A673 (cell line): ENCODE measurements around the gene SEC31A. TPM values are rescaled to one million over a fixed set of nuclear protein-coding genes. Genes with fewer than 3 reads are reported as not detected.
"Not testable (repeated sequence)": the region's sequence is repeated elsewhere in the genome, so short reads cannot be mapped to it uniquely, and the experiment has no call there.

Experiments used
- BruUV-seq: library from RNA; stranded (reverse); fragments of 400-500 nt; replicated peaks from 2 replicates; lab custom pipeline; 2021; lab: Mats Ljungman, UMichigan
- CTCF ChIA-PET: fragments of 300-600 bp; sonication (Branson Sonifier 250); formaldehyde crosslinking; loops from one replicate; lab custom pipeline; 2022; ENCODE audit warnings: antibody characterized with exemption; lab: Charles Lee
- POLR2A ChIA-PET: fragments of 300-600 bp; sonication (Branson Sonifier 250); formaldehyde crosslinking; loops from one replicate; lab custom pipeline; 2022; ENCODE audit warnings: antibody characterized with exemption; ENCODE audit not compliant: low non-redundant PET; lab: Charles Lee
- DNase-seq: peaks from one replicate; pipeline ENCODE4 v3.0.0-alpha.2; 2015; ENCODE audit warnings: low spot score
- H3K27ac ChIP-seq: fragments of 200-600 bp; sonication (generic); 2 replicates; pipeline ENCODE4 v1.5.1; 2016; ENCODE audit warnings: mixed run types, low read depth, mild to moderate bottlenecking, mixed read lengths, antibody characterized with exemption, low read length; ENCODE audit not compliant: poor library complexity, severe bottlenecking
- H3K27me3 ChIP-seq: fragments of 200-600 bp; sonication (generic); replicated peaks from 2 replicates; pipeline ENCODE4 v1.6.1; 2017; ENCODE audit warnings: mixed run types, low read depth, mild to moderate bottlenecking, mixed read lengths, antibody characterized with exemption, low read length; ENCODE audit not compliant: insufficient read depth, poor library complexity
- H3K36me3 ChIP-seq: fragments of 200-600 bp; sonication (generic); 2 replicates; pipeline ENCODE4 v1.6.1; 2016; ENCODE audit warnings: mixed run types, mild to moderate bottlenecking, mixed read lengths, antibody characterized with exemption, low read length; ENCODE audit not compliant: insufficient read depth, poor library complexity, severe bottlenecking
- H3K4me1 ChIP-seq: fragments of 200-600 bp; sonication (generic); 2 replicates; pipeline ENCODE4 v1.6.1; 2017; ENCODE audit warnings: mixed run types, mild to moderate bottlenecking, mixed read lengths, antibody characterized with exemption, low read length; ENCODE audit not compliant: insufficient read depth, poor library complexity, severe bottlenecking
- H3K4me3 ChIP-seq: fragments of 200-600 bp; sonication (generic); 2 replicates; pipeline ENCODE4 v1.5.1; 2016; ENCODE audit warnings: low read depth, mixed run types, mild to moderate bottlenecking, mixed read lengths, low read length; ENCODE audit not compliant: poor library complexity, severe bottlenecking
- H3K9me3 ChIP-seq: fragments of 200-600 bp; sonication (generic); 2 replicates; pipeline ENCODE4 v1.6.1; 2016; ENCODE audit warnings: mixed run types, low read depth, mild to moderate bottlenecking, mixed read lengths, antibody characterized with exemption, low read length; ENCODE audit not compliant: poor library complexity, severe bottlenecking
- EZH2 ChIP-seq: fragments of 200-600 bp; sonication (generic); IDR thresholded peaks from 2 replicates; pipeline ENCODE4 v1.6.1; 2017; ENCODE audit warnings: borderline replicate concordance, low read depth, mild to moderate bottlenecking, mixed read lengths, antibody characterized with exemption, low read length; ENCODE audit not compliant: poor library complexity, severe bottlenecking
- intact Hi-C: fragments of 100-400 bp; cut with micrococcal nuclease; formaldehyde crosslinking; loops from one replicate; pipeline ENCODE4 v1.10.0; 2022; ENCODE audit not compliant: unreplicated experiment
- total RNA-seq: library from RNA; stranded (reverse); gene quantifications from 2 replicates; pipeline ENCODE4 v1.2.3, GENCODE V29; 2021
- TF ChIP-seq, protein P1 (sequence below): fragments of 300-800, 200-600 bp; sonication (generic); conservative IDR thresholded peaks from 2 replicates; pipeline ENCODE4 v1.5.1; 2017; ENCODE audit warnings: low read depth, mild to moderate bottlenecking, antibody characterized with exemption, low read length, moderate library complexity, mixed read lengths

The SEC31A gene
- total RNA-seq, 1 experiment from 2014 or later, result 96.9 TPM

DNA sequence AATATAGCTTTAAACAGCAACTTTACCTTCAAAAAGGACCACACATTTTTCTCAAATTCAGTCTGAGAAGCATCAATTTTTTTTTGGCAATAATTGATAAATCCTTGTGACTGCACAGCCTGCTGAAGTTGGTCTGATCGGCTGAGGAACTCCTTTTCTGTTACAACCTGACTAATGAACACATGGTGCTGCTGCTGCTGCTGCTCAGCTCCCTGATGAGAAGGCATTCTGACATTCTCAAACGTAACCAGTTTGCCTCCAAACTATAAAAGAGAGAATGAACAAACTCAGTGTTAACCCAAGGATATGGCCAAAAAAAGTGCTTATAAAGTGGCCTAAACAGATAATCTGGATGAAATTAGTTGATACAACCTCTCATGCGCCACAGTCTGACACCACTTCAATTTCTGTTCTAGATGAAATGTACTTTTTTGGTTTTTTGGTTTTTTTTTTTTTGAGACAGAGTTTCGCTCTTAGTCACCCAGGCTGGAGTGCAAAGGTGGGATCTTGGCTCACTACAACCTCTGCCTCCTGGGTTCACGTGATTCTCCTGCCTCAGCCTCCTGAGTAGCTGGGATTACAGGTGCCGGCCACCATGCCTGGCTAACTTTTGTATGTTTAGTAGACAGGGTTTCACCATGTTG lies 26.5 kb downstream of the SEC31A start:
- no TSS peak for BruUV-seq
- no peaks in the 10 kb centered on the region for H3K4me1 ChIP-seq
- no peak for DNase-seq
- no peak for TF ChIP-seq EZH2
- TF ChIP-seq, protein P1, sequence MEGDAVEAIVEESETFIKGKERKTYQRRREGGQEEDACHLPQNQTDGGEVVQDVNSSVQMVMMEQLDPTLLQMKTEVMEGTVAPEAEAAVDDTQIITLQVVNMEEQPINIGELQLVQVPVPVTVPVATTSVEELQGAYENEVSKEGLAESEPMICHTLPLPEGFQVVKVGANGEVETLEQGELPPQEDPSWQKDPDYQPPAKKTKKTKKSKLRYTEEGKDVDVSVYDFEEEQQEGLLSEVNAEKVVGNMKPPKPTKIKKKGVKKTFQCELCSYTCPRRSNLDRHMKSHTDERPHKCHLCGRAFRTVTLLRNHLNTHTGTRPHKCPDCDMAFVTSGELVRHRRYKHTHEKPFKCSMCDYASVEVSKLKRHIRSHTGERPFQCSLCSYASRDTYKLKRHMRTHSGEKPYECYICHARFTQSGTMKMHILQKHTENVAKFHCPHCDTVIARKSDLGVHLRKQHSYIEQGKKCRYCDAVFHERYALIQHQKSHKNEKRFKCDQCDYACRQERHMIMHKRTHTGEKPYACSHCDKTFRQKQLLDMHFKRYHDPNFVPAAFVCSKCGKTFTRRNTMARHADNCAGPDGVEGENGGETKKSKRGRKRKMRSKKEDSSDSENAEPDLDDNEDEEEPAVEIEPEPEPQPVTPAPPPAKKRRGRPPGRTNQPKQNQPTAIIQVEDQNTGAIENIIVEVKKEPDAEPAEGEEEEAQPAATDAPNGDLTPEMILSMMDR, result no peak
- H3K4me3 ChIP-seq, result no peak overlapping the region
- H3K36me3 ChIP-seq, result peaks cover 34% of the 10 kb centered on the region
- H3K27ac ChIP-seq, result no peak overlapping the region
- no peaks in the 10 kb centered on the region for H3K27me3 ChIP-seq
- intact Hi-C loops, result no loop called here
- POLR2A ChIA-PET, result no interaction called here
- CTCF ChIA-PET, result no interaction called here
- no peaks in the 10 kb centered on the region for H3K9me3 ChIP-seq

DNA sequence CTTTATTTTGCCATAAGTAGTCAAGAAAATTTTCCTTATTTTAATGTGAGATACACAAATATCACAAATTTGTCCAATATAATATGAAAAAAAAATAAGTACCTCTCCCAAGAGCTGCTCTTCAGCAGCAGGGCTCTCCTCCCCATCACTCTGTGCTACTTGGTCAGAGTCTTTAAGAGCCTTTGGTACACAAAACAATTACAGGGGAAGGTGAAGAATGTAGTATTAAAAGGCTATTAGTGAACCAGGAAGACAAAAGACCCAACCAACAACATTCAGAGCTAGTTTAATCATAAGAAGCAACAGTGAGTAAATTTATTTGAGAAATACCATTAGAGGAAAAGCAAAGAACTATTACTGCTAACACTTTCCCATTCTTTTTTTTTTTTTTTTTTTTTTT lies 29.4 kb downstream of the SEC31A start:
- Histone ChIP-seq H3K27ac (no peak overlapping the region), H3K27me3 (no peaks in the 10 kb centered on the region), H3K4me1 (no peaks in the 10 kb centered on the region), H3K36me3 (peaks cover 36% of the 10 kb centered on the region), H3K4me3 (no peak overlapping the region), H3K9me3 (no peaks in the 10 kb centered on the region)
- BruUV-seq, result no TSS peak
- DNase-seq, result no peak
- TF ChIP-seq, protein P1, result no peak
- TF ChIP-seq EZH2, result no peak
- ChIA-PET POLR2A (no interaction called here), CTCF (no interaction called here)
- intact Hi-C loops, result no loop called here

DNA sequence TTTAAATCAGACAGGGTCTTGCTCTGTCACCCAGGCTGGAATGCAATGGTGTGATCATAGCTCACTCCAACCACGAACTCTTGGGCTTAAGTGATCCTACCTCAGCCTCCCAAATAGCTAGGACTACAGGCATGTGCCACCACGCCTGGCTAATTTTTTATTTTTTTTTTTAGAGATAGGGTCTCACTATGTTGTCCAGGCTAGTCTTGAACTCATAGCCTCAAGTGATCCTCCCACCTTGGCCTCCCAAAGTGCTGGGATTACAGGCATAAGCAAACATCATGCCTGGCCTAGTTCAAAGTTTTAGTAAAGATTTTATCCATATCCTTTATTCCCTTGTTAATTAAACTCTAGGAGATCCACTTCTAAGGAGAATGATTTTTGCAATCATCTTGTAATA lies 30.5 kb downstream of the SEC31A start:
- intact Hi-C loops, H3K27ac ChIP-seq, POLR2A ChIA-PET, DNase-seq, H3K4me3 ChIP-seq, H3K4me1 ChIP-seq, BruUV-seq, H3K9me3 ChIP-seq, CTCF ChIA-PET, H3K27me3 ChIP-seq: not testable (repeated sequence)
- H3K36me3 ChIP-seq, result peaks cover 33% of the 10 kb centered on the region

DNA sequence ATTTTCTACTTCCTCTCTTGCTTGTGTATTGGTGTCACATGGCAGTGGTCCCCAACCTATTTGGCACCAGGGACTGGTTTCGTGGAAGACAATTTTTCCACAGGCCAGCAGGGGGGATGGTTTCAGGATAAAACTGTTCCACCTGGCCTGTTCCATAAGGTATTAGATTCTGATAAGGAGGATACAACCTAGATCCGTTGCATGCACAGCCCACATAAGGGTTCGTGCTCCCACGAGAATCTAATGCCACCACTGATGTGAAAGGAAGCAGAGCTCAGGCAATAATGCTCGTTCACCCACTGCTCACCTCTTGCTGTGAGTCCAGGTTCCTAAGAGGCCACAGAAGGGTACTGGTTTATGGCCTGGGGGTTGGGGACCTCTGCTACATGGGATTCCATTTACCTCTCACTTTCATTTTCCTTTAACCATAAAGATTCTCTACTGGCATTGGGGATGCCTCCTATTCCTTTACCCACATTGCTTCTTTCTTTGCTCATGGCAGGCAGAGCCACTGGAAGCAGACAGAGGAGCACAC lies 38.1 kb downstream of the SEC31A start:
- no peaks in the 10 kb centered on the region for H3K9me3 ChIP-seq
- H3K4me3 ChIP-seq, result no peak overlapping the region
- TF ChIP-seq EZH2, result no peak
- TF ChIP-seq, protein P1, result no peak
- no peaks in the 10 kb centered on the region for H3K27me3 ChIP-seq
- ChIA-PET CTCF (interaction anchor here (0.8 to 1.0 kb wide), 2 partner anchors 408 to 429 kb away, joined by 3 read pairs; no protein-coding TSS in a partner anchor), POLR2A (no interaction called here)
- no TSS peak for BruUV-seq
- no peaks in the 10 kb centered on the region for H3K4me1 ChIP-seq
- no peak overlapping the region for H3K27ac ChIP-seq
- DNase-seq, result no peak
- peaks cover 62% of the 10 kb centered on the region for H3K36me3 ChIP-seq
- intact Hi-C loops, result no loop called here
